Activated naive CD4-positive, alpha-beta T cell treated with anti-CD3 and anti-CD28 coated beads, Interleukin-2, amount 50 U/mL, for 16 hours (primary cell): ENCODE results near the gene MAML3.

Source experiments
- DNase-seq: peaks from one replicate; pipeline ENCODE4 v3.0.0-alpha.2; 2020

MAML3 gene

DNA sequence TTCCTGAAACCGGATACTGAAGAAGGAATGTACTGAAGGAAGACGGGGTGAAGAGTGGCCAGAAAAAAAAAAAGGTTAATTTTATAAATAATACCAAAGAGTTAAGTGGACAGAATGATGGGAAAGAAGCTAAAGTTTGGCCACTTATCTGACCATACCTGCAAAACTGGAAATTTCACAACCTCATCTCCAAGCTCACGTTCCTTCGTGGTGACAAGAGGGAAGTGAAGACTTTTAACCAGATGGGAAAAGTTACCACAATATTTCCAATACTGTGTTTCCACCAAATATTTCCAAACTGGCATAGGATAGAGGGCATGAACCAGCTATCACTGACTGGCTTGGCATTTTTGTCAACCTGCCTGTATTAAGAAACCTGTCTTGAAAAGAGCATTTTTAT is 56.4 kb downstream of the MAML3 start:
- no peak for DNase-seq

DNA sequence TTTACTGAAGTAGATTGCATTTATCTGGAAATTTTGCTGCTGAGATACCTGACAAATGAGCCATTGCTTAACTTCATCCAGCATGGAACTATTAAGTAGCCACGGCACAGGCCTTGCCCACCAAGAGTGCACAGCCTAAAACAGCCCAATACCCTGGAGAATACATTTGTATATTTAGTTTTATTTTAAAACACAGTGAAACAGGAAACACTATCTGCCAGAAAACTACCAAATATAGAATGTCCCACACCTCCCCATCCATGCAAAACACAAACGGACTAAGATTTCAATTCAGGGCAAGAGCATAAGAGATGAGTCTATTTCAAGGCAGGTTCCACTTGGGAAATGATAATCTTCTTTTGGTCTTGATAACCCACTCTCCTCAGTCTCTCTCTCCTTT is 57.1 kb downstream of the MAML3 start:
- DNase-seq = no peak

DNA sequence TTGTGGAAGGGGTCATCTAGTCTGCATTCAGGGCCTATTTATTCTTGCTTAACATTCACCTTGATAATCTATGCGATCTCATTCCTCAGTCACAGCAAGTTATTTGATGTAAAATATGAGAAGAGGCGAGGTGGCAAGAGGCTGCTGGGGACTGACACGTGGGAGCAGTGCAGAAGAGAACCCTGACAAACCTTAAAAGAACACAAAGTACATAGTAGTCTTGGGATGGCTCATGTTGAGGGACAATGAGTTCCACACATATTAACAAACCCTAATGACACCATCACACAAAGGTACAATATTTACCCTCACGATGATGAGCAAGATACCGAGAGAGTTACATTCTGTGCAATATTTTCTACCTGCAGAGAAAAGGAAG is 57.5 kb downstream of the MAML3 start:
- DNase-seq = peak; percentile 23

DNA sequence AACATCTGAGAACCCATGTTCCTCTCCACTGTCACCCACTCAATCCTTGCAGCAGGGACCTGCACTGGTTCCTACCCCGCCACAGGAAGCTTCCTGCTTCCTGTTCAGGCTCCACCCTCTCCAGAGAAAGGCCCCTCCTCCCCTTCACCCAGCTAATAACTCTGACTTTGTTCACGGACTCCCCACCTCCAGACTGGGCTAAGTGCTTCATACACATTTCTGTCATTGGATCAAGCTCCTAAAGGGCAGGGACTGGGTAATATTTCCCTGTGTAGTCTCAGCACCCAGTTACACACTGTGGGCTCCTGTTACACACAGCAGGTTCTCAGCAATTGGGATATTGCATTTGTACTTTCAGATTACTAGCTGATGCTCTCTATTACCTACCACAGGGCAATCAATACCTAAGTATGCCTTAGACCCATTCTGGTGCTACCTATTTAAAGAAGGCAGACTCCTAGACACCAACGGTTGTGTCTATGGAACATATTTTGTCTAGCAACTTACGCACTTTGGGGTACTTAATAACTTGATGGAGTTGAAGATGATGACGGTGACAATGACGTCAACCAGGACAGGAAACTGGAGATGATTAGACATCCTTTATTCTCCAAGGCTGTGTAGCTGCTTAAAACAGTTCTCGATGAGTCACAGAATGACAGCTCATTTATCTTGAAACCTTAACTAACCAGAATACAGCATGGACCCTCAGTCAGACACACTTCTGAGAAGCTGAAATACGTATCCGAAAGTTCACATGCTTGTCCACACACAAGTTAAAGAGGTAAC is 58.1 kb downstream of the MAML3 start:
- peak; percentile 54 for DNase-seq

DNA sequence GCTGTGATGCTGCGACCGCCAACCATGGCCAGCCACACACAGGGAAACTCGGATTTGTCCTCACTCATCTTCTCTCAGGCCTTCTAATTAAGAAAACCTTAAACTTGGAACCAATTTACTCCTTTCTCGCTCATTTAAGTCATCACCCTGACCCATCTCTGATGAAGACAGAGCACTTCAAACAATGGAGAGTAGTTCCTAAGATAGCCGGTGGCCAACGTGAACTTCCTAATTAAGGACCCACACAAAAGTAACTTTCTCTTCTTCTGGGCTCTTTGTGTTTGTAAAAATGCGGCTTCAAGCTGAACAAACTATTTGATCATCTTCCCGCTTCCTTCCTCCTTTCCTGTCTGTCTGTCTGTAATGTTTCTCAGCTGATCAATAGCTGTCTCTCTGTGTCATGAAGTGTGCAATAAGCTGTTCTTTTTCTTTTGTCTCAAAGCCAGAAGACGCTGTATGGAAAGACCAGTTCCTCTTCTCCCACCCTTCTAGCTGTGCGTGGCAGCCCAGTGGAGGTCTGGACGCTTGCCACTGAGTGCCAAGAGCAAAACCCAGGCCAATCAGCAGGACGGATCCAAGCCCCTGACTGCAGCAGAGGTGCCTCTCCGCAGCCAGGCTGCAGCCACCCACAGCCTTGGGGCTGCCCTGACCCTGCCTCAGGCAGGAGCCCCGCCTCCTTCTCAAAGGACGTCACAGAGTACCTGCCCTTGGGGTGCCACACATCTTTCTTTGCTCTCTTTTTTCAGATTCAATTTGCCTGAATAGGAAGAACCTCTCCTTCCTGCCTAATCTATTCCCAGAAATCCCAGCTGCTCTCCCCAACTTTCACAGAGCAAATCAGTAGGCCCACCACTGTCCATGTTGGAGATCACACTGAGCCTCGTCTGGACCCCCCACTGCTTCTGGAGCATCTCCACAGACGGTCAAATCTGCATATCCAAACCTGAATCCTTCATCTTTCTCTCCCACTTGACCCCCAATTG is 59.3 kb downstream of the MAML3 start:
- peak; percentile 61 for DNase-seq

DNA sequence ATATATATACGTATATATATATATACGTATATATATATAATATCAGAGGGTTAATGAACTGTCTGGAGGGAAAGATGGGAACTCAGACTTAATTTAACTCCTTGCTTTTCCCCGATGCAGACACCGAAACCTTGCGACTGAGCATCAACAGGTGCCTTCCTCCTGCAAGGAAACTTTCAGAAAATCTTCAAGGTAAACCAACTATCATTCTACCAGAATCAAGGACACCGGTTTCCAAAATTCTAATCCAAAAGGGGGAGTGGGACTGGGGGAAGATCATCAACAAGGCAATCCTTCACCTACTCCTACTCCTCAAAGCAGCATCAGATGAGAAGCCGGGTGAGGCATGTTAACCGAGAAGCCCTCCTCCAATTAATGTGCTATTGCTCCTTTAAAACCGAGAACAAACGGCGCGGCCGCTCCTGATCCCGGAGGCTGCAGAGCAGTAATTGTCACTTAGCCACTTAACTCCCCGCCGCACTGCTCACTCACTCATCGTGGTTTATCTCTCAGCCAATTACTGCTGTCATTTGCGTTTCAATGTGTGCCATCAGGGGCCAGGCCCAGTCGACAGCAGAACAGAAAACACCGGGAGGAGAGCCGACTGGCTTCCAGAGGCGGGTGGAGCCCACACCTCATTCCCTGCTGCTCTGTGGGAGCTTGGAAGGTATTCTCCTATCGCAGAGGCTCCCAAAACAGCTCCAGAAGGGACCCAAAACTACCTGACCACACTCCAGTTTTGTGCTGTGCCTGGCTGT is 61.7 kb downstream of the MAML3 start:
- DNase-seq = no peak

DNA sequence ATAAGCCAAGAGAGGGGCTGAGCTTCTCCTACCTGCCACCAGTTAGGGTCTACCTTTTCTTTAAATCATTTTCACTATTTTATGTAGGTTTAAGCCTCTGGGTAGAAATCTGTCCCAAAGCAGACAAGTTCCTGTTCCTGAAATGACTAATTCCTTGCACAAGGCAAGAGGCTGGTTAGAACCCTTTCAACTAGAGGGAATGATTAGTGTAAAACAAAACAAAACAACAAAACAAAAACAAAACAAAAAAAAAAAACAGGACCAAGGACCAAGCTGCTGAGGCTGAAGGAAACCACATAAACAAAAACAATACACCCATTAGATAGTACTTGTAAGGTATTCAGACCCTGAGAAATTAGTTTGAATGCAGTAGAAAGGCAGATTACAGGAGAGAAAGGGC is 62.7 kb downstream of the MAML3 start:
- DNase-seq = no peak

DNA sequence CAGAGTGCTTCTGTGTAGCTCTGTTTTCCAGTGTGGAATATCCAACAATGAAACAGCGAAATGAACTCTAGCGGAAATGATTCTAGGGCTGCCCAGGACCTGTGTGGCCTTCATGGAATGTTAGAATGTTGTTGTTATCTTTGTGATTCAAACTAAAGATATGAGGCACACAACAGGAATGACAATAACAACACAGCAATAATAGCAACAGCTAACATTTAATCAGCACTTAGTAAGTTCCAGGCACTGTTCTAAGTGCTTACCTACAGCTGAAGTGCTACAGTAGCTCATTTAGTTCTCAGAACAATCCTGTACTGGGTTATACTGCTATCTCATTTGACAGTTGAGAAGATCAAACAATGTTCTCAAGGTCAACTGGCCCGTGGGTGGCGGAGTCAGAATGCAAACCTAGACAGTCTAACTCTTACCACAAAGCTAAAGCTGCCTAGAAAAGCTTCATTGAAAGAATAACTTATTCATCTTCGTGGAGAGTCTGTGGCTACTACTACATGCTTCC is 63.7 kb downstream of the MAML3 start:
- DNase-seq = no peak

DNA sequence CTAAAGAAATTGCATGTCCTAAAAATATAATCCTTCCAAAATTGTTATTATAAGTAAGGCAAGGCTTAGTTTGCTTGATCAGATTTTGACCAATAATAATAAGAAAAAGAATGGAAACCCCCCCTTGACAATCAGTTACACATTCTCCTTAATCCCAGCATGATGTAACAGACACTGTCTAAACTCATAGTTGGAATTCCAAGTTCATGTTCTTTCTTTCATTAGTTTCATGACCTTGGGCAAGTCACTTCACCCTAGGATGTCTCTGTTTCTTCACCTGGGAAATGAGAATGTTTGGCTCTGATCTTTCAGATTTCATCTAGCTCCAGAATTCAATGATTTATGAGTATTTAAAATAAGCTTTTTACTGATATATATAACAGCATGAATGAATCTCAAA is 64.8 kb downstream of the MAML3 start:
- DNase-seq = no peak

DNA sequence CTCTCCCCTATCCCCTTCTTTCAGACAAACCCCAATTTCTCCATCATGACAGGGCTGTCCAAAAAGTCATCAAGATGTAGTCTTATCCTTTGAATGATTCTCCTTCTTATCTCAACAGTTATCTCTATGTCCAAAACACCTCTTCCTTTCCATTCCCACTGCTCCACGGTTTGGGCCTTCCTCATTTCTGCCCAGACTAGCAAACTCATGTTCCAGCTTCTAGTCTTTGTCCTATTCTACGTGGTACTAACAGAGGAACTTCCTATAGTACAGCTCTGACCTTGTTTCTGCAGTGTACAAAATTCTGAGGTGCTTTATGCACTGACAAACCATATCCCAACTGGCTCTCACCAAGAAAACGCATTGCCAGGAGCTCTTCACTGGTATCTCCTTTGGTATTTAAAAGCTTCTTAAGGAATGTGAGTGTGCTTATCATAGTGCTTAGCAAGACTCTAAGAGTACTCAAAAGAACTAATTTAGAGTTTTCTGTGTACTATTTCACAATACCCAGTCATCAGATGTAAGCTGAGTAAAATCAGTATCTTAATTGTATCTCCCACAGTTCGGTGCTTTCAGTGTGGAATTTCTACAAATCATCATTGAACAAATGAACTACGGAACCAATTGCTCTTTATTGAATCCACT is 65.5 kb downstream of the MAML3 start:
- no peak for DNase-seq

DNA sequence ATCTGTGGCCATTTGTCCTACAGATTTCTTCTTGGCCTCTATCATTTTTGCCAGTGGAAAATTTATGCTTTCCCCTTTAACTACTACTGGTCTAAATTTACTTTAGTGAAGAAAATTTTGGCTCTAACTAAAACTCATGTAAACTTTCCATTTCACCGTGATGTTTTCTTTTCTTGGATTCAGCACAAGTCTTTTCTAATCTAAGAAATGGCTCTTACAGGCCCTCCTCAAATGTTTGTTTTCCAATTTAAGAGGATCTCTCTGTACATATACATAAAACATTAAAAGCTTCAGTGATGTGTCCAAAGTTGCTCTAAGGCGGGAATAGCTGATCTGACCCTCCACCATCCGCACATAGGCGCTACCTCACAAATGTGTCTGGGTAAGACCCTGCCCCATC is 68.1 kb downstream of the MAML3 start:
- no peak for DNase-seq

DNA sequence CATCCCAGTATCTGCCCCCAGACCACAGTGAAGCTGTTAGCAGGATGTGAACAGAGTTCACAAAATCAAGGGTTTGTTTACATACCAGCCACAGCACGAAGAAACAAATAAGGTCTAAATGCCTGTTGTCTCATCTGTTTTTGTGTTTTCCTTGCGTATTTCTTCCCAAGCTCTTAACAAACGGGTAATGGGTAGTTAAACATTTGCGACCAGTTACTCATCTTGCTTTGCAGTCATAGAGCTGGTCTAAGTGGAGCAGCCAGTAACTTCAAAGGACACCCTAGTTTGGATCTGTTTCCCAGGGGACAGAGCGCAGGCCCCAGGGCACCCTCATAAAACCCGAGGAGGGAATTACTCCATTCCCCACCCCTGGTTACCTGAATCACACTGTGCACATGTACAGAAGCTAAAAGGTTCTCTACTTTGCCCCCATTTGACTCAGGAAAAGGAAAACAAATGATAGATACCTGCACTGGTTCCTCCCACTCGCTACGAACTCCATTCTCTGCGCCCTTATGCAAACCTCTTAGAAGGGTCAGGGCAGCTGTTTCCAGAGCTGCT is 68.8 kb downstream of the MAML3 start:
- DNase-seq = no peak

DNA sequence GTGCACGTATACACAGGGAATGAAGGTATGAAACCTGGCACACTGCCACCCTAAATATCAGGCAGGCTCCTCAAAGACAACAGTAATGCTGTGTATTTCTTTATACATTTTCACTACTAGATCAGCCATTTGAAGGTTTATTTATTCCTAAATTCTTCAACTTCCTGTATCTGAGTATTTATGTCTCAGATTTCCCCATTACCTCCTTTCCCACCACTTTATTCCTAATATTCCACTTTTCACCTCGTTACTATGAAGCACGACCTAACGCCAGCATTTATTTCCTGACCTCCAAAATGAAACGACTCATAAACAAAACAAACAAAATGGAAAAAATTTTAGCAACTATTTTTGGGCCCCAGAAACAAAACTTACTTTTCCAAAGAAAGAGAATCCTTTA is 69.6 kb downstream of the MAML3 start:
- DNase-seq = no peak

DNA sequence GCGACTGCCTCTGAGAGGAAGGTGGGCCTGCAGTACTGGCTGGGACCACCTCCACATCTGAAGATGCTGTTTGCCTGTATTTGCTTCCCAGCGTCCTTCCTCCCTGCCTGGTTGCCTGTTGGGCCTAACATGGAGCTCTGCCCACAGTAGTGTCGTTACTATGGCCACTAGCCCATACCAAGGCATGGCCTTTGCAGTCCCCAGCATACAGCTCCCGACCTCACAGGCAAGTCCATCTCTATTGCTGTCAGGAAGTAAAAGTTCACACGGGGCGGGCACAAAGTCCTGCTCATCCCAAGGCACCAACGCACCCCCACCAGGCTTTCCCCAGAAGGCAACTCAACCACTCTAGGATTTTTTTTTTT is 71.6 kb downstream of the MAML3 start:
- no peak for DNase-seq

DNA sequence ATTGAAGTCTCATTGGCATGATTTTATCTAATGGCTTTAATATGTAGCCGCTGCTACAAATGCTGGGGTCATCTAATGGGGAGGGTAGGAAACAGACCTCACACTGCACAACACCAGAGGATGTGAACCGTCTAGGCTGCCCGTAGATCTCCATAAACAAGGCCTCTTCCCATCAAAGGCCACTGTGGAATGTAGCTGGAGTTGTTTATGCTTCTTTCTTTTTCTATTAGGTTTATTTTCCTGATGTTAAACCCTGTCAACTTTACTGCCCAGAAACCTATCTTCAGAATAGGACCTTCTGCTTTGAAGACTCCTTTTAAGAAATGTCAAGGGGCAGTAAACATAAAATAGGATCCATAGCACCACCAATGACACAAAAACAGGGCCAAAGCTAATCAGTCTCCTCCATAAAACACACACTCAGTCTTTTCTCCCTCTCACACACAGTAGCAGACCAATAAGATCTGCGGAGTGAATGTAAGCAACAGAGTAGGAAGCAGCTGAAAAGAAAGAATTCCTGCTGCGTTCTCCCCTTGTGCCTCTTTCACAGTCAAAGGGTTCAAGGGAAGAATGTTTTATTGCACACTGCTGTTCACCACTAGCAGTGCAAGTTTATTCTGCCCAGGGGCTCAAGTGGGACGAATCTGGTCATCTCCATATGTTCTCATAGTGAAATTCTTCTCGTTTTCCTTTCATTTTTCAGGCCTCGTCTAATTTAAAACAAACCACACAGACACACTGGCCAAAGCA is 72.2 kb downstream of the MAML3 start:
- DNase-seq = no peak

DNA sequence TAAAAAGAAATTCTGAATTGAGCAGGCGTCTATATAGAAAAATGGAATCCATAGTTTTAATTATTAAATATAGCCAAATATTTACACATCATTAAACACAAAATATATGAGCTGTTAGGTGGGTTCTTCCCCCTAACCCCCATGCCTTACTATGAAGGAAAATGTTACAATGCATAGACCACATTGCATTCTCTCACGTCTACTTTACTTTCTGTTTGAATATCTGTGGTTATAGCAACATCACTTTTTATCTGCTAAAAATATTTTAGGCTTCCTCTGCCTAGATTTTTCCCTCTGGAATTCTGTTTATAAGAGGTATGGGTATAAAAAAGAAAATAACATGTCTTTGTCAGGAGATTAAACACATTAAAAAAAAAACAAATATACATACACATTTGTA is 73.1 kb downstream of the MAML3 start:
- DNase-seq = no peak

DNA sequence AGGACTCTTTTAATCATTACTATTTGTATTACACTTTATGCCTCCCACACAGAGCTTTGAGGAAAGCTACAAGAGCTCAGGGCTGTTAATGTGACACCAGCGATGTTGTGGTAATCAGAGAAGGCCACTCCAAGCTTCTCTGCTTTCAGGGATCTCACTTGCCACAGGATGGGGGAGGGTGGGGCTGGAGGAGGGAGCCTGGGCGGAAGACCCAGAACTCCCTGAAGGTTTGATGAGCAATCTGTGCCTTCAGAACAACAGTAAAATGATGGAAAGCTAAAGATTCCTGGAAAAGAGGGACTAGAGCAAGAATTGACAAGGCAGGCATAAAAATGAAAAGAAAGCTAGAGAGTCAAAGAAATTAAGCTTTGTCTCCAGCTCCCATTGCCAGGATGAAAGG is 75.6 kb downstream of the MAML3 start:
- no peak for DNase-seq

DNA sequence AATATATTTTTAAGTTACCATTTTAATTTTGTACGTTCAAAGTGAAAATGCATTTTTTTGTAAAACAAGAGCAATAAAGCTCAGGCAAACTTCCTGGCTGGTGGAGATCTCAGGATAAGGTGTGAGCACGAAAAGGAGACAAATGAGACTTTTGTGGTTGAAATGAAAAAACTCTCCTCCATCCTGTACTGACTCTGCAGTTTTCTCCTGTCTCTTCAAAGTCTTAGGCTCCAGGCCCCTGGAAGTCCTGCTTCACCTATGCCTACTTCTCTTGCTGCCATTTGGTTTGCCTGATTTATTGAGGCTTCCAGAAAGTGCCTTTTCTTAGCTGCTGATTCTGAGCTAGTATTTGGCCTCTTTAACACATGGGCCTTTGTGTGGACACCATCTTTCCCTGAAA is 77.7 kb downstream of the MAML3 start:
- DNase-seq = no peak

DNA sequence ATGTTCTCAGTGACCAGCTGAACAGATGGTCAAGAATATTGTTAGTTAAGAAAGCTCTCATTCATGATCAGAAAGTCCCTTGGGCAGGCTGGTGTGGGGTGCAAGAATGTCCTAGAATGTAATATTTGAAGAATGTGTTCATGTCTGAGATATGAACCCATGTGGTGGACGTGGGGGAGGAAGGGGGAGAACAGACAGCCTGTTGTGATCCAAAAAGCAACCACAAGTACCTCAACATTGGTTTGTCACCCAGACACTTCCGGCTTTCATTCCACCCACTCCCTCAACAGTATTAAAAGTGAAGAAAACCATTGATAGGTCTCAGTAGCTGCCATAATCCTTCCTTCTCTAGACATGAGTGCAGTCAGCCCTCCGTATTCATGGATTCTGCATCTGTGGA is 82.2 kb downstream of the MAML3 start:
- peak; percentile 66 for DNase-seq

DNA sequence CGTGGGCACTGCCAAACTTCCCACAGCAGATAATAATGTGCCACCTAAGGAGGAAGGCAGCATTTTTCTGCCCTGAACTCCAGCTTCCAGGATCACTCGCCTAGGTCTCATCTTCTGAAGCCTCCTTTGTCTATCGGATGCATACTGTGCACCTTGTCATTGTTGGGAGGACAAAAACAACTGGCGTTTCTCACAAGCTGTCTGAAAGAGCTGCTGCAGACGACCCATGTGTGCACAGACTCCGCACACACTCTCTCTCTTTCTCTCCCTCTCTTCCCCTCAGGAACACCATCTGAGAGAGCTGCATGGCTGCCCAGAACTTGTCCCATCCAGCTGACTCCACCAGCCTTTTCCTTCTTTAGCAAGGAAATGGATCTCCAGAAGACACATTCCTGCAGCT is 83.0 kb downstream of the MAML3 start:
- DNase-seq = no peak

DNA sequence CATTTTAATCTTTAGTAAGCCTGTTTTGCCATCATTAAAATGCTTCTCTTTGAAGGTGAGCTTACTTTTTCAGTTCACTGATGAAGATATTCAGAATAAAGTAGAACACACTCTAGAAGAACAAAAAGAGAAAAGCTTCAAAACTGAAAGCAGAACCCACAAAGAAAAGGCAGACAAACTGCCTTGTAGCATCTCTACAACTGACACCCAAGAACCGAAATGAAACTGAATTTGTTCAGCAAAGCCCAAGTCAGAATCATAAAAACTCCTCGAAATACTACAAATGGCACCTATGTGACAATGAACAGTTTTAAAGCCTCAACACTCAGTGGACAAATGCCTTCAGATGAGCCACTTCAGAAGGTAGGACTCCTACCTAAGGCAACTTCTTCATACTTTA is 83.6 kb downstream of the MAML3 start:
- no peak for DNase-seq

DNA sequence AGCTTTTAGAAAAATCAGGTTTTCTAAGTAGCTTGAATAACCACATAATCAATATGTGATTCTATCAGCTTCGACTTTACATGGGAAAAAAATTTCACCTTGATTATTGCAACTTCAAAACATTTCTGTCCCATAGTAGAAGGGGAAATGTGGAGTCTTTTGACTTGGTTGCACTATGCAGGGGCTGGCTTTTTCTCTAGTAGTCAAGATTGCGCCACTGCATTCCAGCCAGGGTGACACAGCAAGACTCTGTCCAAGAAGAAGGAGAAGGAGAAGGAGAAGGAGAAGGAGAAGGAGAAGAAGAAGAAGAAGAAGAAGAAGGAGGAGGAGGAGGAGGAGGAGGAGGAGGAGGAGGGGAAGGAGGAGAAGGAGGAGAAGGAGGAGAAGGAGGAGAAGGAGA is 84.9 kb downstream of the MAML3 start:
- DNase-seq = no peak
